ENCODE results near the gene SYAP1.

DNA sequence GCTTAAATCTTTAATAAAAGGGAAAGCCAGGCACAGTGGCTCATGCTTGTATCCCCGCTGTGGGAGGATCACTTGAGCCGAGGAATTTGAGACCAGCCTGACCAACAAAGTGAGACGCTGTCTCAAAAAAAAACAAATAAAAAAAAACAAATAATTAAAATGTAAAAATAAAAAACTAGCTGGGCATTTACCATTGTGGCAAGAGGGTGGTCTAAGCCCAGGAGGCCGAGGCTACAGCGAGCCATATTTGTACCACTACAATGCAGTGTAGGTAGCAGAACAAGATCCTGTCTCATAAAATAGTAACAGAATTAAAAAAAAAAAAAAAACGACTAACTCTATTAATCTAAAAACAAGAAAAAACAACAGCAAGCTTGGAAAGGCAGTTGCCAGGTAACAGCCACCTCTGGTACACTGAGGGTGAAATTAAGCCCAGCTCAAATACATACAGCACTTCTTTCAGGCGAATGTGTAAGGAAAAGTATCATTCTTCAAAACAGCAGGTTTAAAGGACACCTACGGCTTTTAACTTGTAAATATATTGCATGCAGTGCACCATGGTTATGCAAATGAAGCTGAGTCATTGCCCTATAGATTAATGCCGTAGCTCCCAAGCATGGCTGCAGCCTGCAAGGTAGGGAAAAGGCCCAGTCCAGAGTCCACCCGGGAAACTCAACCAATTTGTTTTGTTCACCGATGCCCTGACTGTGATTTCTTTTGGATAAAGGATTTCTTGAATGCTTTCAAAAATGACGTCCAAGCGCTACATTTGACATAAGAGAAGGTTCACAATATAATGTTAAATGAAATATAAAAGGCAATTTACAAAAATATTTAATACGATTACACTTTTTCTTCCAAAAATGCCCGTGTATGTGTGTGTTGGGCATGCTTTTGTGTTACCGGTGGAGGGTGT, 52.3 kb downstream of the SYAP1 start:
- TF ChIP-seq, protein P1, sequence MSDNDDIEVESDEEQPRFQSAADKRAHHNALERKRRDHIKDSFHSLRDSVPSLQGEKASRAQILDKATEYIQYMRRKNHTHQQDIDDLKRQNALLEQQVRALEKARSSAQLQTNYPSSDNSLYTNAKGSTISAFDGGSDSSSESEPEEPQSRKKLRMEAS (IDR thresholded peaks at IDR 0.05), result no peak
- TF ChIP-seq RAD21 (IDR thresholded peaks at IDR 0.05) (no peak), FOXA1 (IDR thresholded peaks at IDR 0.05) (no peak), TAF1 (conservative IDR thresholded peaks at IDR 0.05) (no peak), SP1 (IDR thresholded peaks at IDR 0.05) (no peak), JUND (IDR thresholded peaks at IDR 0.05) (no peak), YY1 (IDR thresholded peaks at IDR 0.05) (no peak), GABPA (IDR thresholded peaks at IDR 0.05 in 1 of 2, conservative IDR thresholded peaks at IDR 0.05 in 1 of 2) (no peak), EGR1 (IDR thresholded peaks at IDR 0.05; ENCODE audit: low read depth in 2 of 2) (no peak), HNF4A (conservative IDR thresholded peaks at IDR 0.05) (no peak), RXRA (IDR thresholded peaks at IDR 0.05) (no peak)
- TF ChIP-seq, protein P2, sequence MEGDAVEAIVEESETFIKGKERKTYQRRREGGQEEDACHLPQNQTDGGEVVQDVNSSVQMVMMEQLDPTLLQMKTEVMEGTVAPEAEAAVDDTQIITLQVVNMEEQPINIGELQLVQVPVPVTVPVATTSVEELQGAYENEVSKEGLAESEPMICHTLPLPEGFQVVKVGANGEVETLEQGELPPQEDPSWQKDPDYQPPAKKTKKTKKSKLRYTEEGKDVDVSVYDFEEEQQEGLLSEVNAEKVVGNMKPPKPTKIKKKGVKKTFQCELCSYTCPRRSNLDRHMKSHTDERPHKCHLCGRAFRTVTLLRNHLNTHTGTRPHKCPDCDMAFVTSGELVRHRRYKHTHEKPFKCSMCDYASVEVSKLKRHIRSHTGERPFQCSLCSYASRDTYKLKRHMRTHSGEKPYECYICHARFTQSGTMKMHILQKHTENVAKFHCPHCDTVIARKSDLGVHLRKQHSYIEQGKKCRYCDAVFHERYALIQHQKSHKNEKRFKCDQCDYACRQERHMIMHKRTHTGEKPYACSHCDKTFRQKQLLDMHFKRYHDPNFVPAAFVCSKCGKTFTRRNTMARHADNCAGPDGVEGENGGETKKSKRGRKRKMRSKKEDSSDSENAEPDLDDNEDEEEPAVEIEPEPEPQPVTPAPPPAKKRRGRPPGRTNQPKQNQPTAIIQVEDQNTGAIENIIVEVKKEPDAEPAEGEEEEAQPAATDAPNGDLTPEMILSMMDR (IDR thresholded peaks at IDR 0.05; ENCODE audit: low read depth, low read length, missing input control), result no peak
- TF ChIP-seq, protein P3, sequence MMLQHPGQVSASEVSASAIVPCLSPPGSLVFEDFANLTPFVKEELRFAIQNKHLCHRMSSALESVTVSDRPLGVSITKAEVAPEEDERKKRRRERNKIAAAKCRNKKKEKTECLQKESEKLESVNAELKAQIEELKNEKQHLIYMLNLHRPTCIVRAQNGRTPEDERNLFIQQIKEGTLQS (IDR thresholded peaks at IDR 0.05), result no peak
- TF ChIP-seq, protein P4, sequence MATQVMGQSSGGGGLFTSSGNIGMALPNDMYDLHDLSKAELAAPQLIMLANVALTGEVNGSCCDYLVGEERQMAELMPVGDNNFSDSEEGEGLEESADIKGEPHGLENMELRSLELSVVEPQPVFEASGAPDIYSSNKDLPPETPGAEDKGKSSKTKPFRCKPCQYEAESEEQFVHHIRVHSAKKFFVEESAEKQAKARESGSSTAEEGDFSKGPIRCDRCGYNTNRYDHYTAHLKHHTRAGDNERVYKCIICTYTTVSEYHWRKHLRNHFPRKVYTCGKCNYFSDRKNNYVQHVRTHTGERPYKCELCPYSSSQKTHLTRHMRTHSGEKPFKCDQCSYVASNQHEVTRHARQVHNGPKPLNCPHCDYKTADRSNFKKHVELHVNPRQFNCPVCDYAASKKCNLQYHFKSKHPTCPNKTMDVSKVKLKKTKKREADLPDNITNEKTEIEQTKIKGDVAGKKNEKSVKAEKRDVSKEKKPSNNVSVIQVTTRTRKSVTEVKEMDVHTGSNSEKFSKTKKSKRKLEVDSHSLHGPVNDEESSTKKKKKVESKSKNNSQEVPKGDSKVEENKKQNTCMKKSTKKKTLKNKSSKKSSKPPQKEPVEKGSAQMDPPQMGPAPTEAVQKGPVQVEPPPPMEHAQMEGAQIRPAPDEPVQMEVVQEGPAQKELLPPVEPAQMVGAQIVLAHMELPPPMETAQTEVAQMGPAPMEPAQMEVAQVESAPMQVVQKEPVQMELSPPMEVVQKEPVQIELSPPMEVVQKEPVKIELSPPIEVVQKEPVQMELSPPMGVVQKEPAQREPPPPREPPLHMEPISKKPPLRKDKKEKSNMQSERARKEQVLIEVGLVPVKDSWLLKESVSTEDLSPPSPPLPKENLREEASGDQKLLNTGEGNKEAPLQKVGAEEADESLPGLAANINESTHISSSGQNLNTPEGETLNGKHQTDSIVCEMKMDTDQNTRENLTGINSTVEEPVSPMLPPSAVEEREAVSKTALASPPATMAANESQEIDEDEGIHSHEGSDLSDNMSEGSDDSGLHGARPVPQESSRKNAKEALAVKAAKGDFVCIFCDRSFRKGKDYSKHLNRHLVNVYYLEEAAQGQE (IDR thresholded peaks at IDR 0.05), result no peak

All from liver (tissue), 3 donors.